PC-9 (cell line): ENCODE measurements around the gene HMOX1. TPM values are rescaled to one million over a fixed set of nuclear protein-coding genes. Genes with fewer than 3 reads are reported as not detected.

Experiments
- BruUV-seq: library from RNA; stranded (reverse); fragments of 400-500 nt; replicated peaks from 2 replicates; lab custom pipeline; 2021; lab: Mats Ljungman, UMichigan
- CTCF ChIA-PET: fragments of 300-600 bp; sonication (Branson Sonifier 250); formaldehyde crosslinking; loops from one replicate; lab custom pipeline; 2022; ENCODE audit warnings: antibody characterized with exemption; lab: Charles Lee
- POLR2A ChIA-PET: fragments of 300-600 bp; sonication (Branson Sonifier 250); formaldehyde crosslinking; loops from one replicate; lab custom pipeline; 2022; ENCODE audit warnings: antibody characterized with exemption; ENCODE audit not compliant: unreplicated experiment; lab: Charles Lee
- DNase-seq, 2 experiments: peaks; one replicate each; pipeline versions ENCODE4 v3.0.0 to v3.0.0-alpha.2; 2015 to 2022; ENCODE audit warnings: mixed read lengths in 1 of 2
- H2AFZ ChIP-seq: fragments of 200-600 bp; sonication (generic); 2 replicates; pipeline ENCODE4 v1.8.1; 2017; ENCODE audit warnings: antibody characterized with exemption
- H3F3A ChIP-seq: fragments of 200-600 bp; sonication (generic); 2 replicates; pipeline ENCODE4 v1.8.1; 2017; ENCODE audit warnings: antibody characterized with exemption, mild to moderate bottlenecking, low read depth; ENCODE audit not compliant: insufficient read depth
- H3K27ac ChIP-seq: fragments of 200-600 bp; sonication (generic); 2 replicates; pipeline ENCODE4 v1.6.1; 2016; ENCODE audit warnings: mixed run types
- H3K27me3 ChIP-seq: fragments of 200-600 bp; sonication (generic); 2 replicates; pipeline ENCODE4 v1.6.1; 2016; ENCODE audit warnings: low read depth, mixed run types; ENCODE audit not compliant: insufficient read depth
- H3K36me3 ChIP-seq: fragments of 200-600 bp; sonication (generic); 2 replicates; pipeline ENCODE4 v1.6.1; 2016; ENCODE audit warnings: low read depth, mixed run types
- H3K4me1 ChIP-seq: fragments of 200-600 bp; sonication (generic); replicated peaks from 2 replicates; pipeline ENCODE4 v1.6.1; 2016; ENCODE audit warnings: mixed run types; ENCODE audit not compliant: insufficient read depth
- H3K4me2 ChIP-seq: fragments of 200-600 bp; sonication (generic); 2 replicates; pipeline ENCODE4 v1.6.1; 2017; ENCODE audit warnings: mixed run types
- H3K4me3 ChIP-seq: fragments of 200-600 bp; sonication (generic); 2 replicates; pipeline ENCODE4 v1.6.1; 2016; ENCODE audit warnings: mixed run types
- H3K79me2 ChIP-seq: fragments of 200-600 bp; sonication (generic); 2 replicates; pipeline ENCODE4 v1.6.1; 2017; ENCODE audit warnings: low read depth, mixed run types
- H3K9me2 ChIP-seq: fragments of 200-600 bp; sonication (generic); 2 replicates; pipeline ENCODE4 v1.8.1; 2017; ENCODE audit warnings: mild to moderate bottlenecking; ENCODE audit not compliant: insufficient read depth
- H3K9me3 ChIP-seq: fragments of 200-600 bp; sonication (generic); 2 replicates; pipeline ENCODE4 v1.8.1; 2016; ENCODE audit warnings: low read depth; ENCODE audit not compliant: insufficient read depth
- H4K20me1 ChIP-seq: fragments of 200-600 bp; sonication (generic); 2 replicates; pipeline ENCODE4 v1.8.1; 2017; ENCODE audit not compliant: insufficient read depth
- CTCF ChIP-seq: fragments of 200-600 bp; sonication (generic); conservative IDR thresholded peaks from 2 replicates; pipeline ENCODE4 v1.6.1; 2017; ENCODE audit warnings: mixed run types, antibody characterized with exemption, mild to moderate bottlenecking, moderate library complexity
- EZH2 ChIP-seq: fragments of 200-600 bp; sonication (generic); IDR thresholded peaks from 2 replicates; pipeline ENCODE4 v1.8.0; 2017; ENCODE audit warnings: antibody characterized with exemption, low read depth
- intact Hi-C: fragments of 100-400 bp; cut with micrococcal nuclease; formaldehyde crosslinking; loops from one replicate; pipeline ENCODE4 v1.10.0; 2022; ENCODE audit not compliant: unreplicated experiment
- total RNA-seq: library from RNA; stranded (reverse); gene quantifications from 2 replicates; pipeline ENCODE4 v1.2.3, GENCODE V29; 2021

The HMOX1 gene
- total RNA-seq, 1 experiment from 2014 or later, result 23.7 TPM

GRCh38 chr22:35380013-35380412, 883 bp upstream of the HMOX1 start:
- Histone ChIP-seq H3K9me2 (no peaks in the 10 kb centered on the region), H3K4me2 (peak overlapping the region; percentile 86), H3K4me1 (peaks cover 72% of the 10 kb centered on the region), H4K20me1 (no peaks in the 10 kb centered on the region), H3K79me2 (0 out of 2 replicates have a peak, but pooled peaks cover 4% of the 10 kb centered on the region), H2AFZ (no peak overlapping the region), H3K27ac (peak overlapping the region; percentile 55), H3K4me3 (peak overlapping the region; percentile 68; the same call in 1 of the 2 replicates), H3F3A (peaks cover 58% of the 10 kb centered on the region), H3K36me3 (peaks cover 6% of the 10 kb centered on the region; the same call in 1 of the 2 replicates), H3K27me3 (no peaks in the 10 kb centered on the region), H3K9me3 (no peaks in the 10 kb centered on the region)
- BruUV-seq, result no TSS peak
- ChIA-PET CTCF (interaction anchor here (0.6 kb wide), 4 partner anchors 13 to 1046 kb away, joined by 3 to 18 read pairs (median 5); no protein-coding TSS in a partner anchor), POLR2A (interaction anchor here (0.6 kb wide), 2 partner anchors 26 to 41 kb away, joined by 4 to 13 read pairs; no protein-coding TSS in a partner anchor)
- peak in 1 of 2 experiments; percentile 70 for DNase-seq
- intact Hi-C loops, result no loop called here
- TF ChIP-seq CTCF (no peak), EZH2 (no peak)

GRCh38 chr22:35381424-35382009, 621 bp downstream of the HMOX1 start:
- POLR2A ChIA-PET, result interaction anchor here (0.6 to 0.7 kb wide), 3 partner anchors 89 to 366 kb away, joined by 6 to 11 read pairs (median 11); no protein-coding TSS in a partner anchor
- H3K9me3 ChIP-seq, result no peaks in the 10 kb centered on the region
- peaks cover 51% of the 10 kb centered on the region for H3F3A ChIP-seq
- intact Hi-C loops, result no loop called here
- 0 out of 2 replicates have a peak, but pooled peaks cover 4% of the 10 kb centered on the region for H3K79me2 ChIP-seq
- H3K36me3 ChIP-seq, result peaks cover 6% of the 10 kb centered on the region; the same call in 1 of the 2 replicates
- peak overlapping the region; percentile 55 for H3K27ac ChIP-seq
- BruUV-seq, result TSS peak; percentile 60
- H2AFZ ChIP-seq, result peak overlapping the region; percentile 86
- no peaks in the 10 kb centered on the region for H4K20me1 ChIP-seq
- no peaks in the 10 kb centered on the region for H3K27me3 ChIP-seq
- H3K4me1 ChIP-seq, result peaks cover 56% of the 10 kb centered on the region
- TF ChIP-seq EZH2 (no peak), CTCF (no peak)
- H3K9me2 ChIP-seq, result no peaks in the 10 kb centered on the region
- H3K4me2 ChIP-seq, result peak overlapping the region; percentile 86
- H3K4me3 ChIP-seq, result peak overlapping the region; percentile 68
- CTCF ChIA-PET, result interaction anchor here (0.7 kb wide), 1 partner anchor 37 kb away, joined by 3 read pairs; no protein-coding TSS in a partner anchor
- DNase-seq, result no peak

GRCh38 chr22:35383679-35384071, 2.8 kb downstream of the HMOX1 start:
- BruUV-seq, result no TSS peak
- Histone ChIP-seq H2AFZ (no peak overlapping the region), H3K9me2 (no peaks in the 10 kb centered on the region), H3K4me1 (peaks cover 37% of the 10 kb centered on the region), H3K79me2 (0 out of 2 replicates have a peak, but pooled peaks cover 4% of the 10 kb centered on the region), H3K36me3 (peaks cover 6% of the 10 kb centered on the region; the same call in 1 of the 2 replicates), H3K4me2 (no peak overlapping the region), H3F3A (peaks cover 35% of the 10 kb centered on the region), H3K9me3 (no peaks in the 10 kb centered on the region), H3K27ac (no peak overlapping the region), H4K20me1 (no peaks in the 10 kb centered on the region), H3K27me3 (no peaks in the 10 kb centered on the region), H3K4me3 (no peak overlapping the region)
- no peak for TF ChIP-seq EZH2
- TF ChIP-seq CTCF, result no peak
- intact Hi-C loops, result no loop called here
- DNase-seq, result no peak
- CTCF ChIA-PET, result no interaction called here
- POLR2A ChIA-PET, result interaction anchor here (0.7 kb wide), 1 partner anchor 10 kb away, joined by 3 read pairs; no protein-coding TSS in a partner anchor
